LoVo (cell line): ENCODE measurements around the gene TMED10.

Source experiments
- DNase-seq: peaks from one replicate; pipeline ENCODE4 v3.0.0-alpha.2; 2016; ENCODE audit warnings: low spot score

The TMED10 gene

DNA sequence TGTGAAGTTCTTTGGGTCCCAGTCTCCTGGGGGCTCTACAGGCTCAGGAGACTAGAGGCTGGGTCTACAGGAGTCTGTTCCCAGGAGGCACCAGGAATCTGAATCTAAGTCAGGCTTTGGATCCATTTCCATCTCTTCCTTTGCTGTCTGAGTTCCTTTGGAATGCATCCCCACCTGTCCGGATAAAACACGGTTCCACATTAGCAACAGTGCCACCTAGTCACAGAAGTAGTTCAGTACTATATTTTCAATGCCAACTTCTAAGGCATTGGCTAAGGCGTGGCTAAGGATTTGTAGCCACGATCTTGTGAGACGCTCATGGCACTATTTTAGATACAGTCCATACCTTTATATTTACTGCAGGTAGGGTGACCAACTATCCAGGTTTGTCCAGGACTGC lies 91.9 kb downstream of the TMED10 start:
- no peak for DNase-seq

DNA sequence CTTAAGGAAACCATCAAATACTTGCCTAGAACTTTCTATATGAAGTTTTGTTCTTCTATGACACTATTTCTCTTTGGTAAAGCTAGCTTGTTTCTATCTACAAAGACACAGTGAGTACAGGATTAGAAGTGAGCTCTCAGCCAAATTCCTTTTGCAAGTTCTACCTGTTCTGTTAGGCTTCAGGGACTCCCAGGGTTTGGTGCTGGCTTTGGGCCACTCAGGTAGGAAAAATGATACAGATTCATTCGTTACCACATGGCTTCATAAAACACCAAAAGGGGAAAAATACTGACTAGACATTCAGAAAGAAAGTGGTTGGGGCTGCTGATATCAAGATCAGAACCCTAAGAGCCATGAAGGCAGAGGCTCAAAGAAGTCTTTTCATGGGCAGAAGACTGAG lies 93.1 kb downstream of the TMED10 start:
- no peak for DNase-seq

DNA sequence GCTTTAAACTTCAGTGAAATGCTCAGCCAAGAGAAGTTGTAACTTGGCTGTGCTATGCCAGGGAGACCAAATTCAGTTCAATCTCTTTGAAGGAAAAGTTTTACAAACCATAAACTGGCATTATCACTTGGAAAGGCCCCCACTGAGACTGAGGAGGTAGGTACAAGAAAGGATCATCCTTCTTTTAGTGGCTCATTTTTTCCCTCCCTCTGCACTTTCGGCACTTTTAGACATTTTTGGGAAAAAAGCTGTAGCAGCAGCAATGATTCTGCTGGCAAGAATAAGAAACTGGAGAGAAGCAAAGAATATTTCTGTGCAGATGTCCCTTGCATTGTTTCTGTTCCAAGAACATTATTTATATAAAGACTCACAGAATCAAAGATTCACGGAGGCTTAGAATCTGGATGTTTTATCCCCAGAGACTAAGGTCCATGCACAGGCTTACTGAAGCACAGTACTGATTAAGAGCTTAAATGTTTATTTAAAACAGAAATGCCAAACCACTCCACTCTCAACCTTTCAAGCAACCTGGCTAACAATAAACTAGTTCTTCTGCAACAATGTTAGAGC lies 94.7 kb downstream of the TMED10 start:
- DNase-seq, result no peak
